NK-92 treated with Interleukin-12 subunit alpha and Interleukin-12 subunit beta, amount 100 ng/mL, for 24 hours (cell line): Measurements from ENCODE around the gene DISP2.

Source experiments
- DNase-seq: peaks from one replicate; lab custom pipeline; 2025; lab: John Stamatoyannopoulos, UW

DISP2 gene

GRCh38 chr15:40424483-40425115 lies 66.6 kb downstream of the DISP2 start:
- no peak for DNase-seq

- no peak for DNase-seq
Observed at GRCh38 chr15:40425681-40426080, 67.7 kb downstream of the DISP2 start.

GRCh38 chr15:40427188-40427587 lies 69.2 kb downstream of the DISP2 start:
- DNase-seq: no peak

GRCh38 chr15:40428185-40428584 lies 70.2 kb downstream of the DISP2 start:
- no peak for DNase-seq
